GDM1 (cell line): ENCODE measurements around the gene PON2.
"Not testable (repeated sequence)": the region's sequence is repeated elsewhere in the genome, so short reads cannot be mapped to it uniquely, and the experiment has no call there.

Source experiments
- DNase-seq: peaks from one replicate; lab custom pipeline; 2025; lab: John Stamatoyannopoulos, UW

Gene PON2

DNA sequence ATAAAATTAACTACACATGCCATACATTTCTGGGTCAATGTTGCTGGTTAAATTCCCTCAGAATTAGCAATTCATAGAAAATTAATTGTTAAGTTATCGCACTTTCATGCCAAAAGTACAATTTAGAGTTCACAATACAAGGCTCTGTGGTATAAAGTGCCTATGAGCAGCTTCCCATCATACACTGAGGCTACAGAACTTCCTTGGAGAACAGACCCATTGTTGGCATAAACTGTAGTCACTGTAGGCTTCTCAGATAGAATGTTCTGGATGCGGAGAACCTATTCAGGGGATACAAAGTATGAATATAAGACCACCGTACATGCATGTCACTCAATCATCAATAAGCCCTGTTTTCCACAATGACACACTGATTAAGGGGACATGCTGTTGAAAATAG lies 29.6 kb downstream of the PON2 start:
- no peak for DNase-seq

GRCh38 chr7:95404316-95404865 lies 30.4 kb downstream of the PON2 start:
- DNase-seq: no peak

GRCh38 chr7:95398155-95398940 lies 36.5 kb downstream of the PON2 start:
- no peak for DNase-seq

GRCh38 chr7:95397381-95397780 lies 37.4 kb downstream of the PON2 start:
- DNase-seq: no peak

- no peak for DNase-seq
Observed at GRCh38 chr7:95396136-95397032, 38.4 kb downstream of the PON2 start, which contains the start of gene PON3. TSS of gene PON3 (minus strand) at chr7:95396375. CDS start at chr7:95396350, 25 bp downstream.

DNA sequence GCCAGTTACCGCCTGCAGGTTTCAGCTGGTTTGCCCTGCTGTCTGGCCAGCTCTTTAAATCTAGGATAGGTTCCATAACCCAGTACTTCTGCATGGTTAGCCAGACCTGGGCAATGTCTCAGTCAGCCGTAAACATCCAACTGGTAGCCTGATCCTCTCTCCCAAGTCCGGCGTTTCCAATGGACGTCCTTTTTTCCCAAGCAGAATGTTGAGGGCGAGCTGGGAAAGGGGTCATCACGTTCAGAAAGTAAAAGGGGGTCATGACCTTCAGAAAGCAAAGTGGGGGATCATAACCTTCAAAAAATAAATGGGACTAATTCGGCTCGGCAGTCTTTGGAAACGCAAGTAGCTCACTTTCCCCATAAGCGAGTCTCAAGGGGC lies 39.1 kb downstream of the PON2 start:
- no peak for DNase-seq

GRCh38 chr7:95394370-95394769 lies 40.5 kb downstream of the PON2 start:
- no peak for DNase-seq

GRCh38 chr7:95391761-95392160 lies 43.1 kb downstream of the PON2 start:
- DNase-seq: no peak

DNA sequence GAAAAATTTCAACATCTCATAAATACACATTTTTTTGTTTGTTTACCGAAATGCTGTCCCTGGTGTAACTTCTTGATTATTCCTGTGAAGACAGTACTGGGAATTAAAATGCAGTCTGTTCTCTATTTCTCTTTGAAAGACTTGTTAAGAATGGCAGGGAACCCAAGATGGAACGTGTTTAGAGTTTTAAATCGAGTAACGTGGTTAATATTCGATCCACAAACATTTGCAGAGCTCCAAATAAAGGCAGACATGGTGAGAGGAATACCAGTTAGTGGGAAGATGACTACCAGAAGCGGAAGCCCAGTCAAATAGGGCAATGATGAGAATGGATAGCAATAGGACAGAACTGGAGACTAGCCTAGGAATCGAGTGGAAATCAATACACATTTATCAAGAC lies 45.3 kb downstream of the PON2 start:
- no peak for DNase-seq

GRCh38 chr7:95379457-95379856 lies 55.4 kb downstream of the PON2 start:
- not testable (repeated sequence) for DNase-seq

DNA sequence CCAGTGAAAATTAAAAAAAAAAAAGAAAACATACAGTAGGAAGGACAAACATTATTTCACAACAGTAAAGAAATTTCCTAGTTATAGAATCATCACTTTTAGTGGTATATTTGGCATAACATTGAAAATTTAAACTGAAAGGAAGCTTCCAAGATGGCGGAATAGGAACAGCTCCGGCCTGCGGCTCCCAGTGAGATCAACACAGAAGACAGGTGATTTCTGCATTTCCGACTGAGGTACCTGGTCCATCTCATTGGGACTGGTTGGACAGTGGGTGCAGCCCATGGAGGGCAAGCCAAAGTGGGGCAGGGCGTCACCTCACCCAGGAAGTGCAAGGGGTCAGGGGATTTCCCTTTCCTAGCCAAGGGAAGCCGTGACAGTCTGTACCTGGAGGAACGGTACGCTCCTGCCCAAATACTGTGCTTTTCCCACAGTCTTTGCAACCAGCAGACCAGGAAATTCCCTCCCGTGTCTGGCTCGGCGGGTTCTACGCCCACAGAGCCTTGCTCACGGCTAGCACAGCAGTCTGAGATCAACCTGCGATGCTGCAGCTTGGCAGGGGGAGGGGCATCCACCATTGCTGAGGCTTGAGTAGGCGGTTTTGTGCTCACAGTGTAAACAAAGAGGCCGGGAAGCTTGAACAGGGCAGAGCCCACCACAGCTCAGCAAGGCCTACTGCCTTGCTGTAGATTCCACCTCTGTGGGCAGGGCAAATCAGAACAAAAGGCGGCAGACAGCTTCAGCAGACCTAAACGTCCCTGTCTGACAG lies 58.0 kb downstream of the PON2 start:
- DNase-seq: no peak

DNA sequence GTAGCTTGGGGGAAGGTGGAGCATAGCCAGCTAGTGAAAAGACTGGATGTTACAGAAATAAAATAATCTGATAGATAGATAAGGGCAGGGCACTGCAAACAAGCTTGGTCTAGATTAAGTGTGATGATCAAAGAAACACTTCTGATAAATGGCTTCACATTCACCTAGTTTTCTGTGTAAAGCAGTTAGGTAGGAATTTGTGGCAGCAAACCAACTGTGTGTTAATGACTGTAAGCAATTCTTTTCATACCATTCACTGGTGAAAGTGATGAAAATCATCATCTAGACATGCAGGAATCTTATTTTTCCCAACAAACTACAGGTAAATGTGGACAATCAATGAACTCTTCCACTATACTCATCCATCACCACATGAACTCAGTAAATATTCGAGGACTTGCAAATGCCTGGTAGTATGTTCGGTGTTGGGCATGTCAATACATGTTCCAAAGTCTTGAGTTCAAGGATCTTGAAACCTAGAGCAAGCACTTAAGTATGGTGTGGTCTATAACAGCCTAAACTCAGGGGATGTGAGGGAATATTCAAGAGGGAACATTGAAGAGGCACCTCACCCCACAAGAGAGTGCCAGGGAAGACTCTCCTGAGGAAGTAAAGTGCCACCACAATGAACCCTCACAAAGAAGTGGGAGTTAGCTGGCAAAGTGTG lies 59.1 kb downstream of the PON2 start:
- no peak for DNase-seq

GRCh38 chr7:95373323-95373722 lies 61.5 kb downstream of the PON2 start:
- no peak for DNase-seq

GRCh38 chr7:95368235-95368634 lies 66.6 kb downstream of the PON2 start:
- no peak for DNase-seq

GRCh38 chr7:95367606-95368005 lies 67.2 kb downstream of the PON2 start:
- DNase-seq: no peak

GRCh38 chr7:95365151-95365550 lies 69.7 kb downstream of the PON2 start:
- DNase-seq: no peak

GRCh38 chr7:95357623-95358022 lies 77.2 kb downstream of the PON2 start:
- DNase-seq: no peak
